Activated CD4-positive, alpha-beta T cell treated with anti-CD3 and anti-CD28 coated beads for 36 hours (primary cell): Measurements from ENCODE around the gene CDKL4. TPM values are rescaled to one million over a fixed set of nuclear protein-coding genes. Genes with fewer than 3 reads are reported as not detected.

Experiments used
- ATAC-seq: fragments of 200-7000 bp; cut with Tn5 transposase; one replicate; pipeline ENCODE4 v1.10.0; 2021; ENCODE audit warnings: mild to moderate bottlenecking, moderate library complexity
- CTCF ChIA-PET: fragments of 350-600 bp; sonication (Branson Sonifier 250); formaldehyde crosslinking; loops from one replicate; lab custom pipeline; 2021; ENCODE audit warnings: antibody characterized with exemption; lab: Charles Lee
- POLR2A ChIA-PET: fragments of 350-600 bp; sonication (Branson Sonifier 250); formaldehyde crosslinking; loops from one replicate; lab custom pipeline; 2021; ENCODE audit warnings: antibody characterized with exemption, inconsistent platforms; lab: Charles Lee
- DNase-seq: peaks from one replicate; pipeline ENCODE4 v3.0.0-alpha.2; 2020
- H3K27ac Mint-ChIP-seq: one replicate; pipeline ENCODE4 v1.8.0; 2021; ENCODE audit warnings: mixed read lengths
- H3K27me3 Mint-ChIP-seq: one replicate; pipeline ENCODE4 v1.8.0; 2021; ENCODE audit warnings: mixed read lengths
- H3K36me3 Mint-ChIP-seq: one replicate; pipeline ENCODE4 v1.8.0; 2021; ENCODE audit warnings: low read depth, mixed read lengths
- H3K4me1 Mint-ChIP-seq: one replicate; pipeline ENCODE4 v1.8.0; 2021; ENCODE audit warnings: mixed read lengths
- H3K4me3 Mint-ChIP-seq: one replicate; pipeline ENCODE4 v1.8.0; 2021; ENCODE audit warnings: mild to moderate bottlenecking, moderate library complexity, mixed read lengths
- H3K9me3 Mint-ChIP-seq: one replicate; pipeline ENCODE4 v1.8.0; 2021; ENCODE audit warnings: low read depth, mixed read lengths
- intact Hi-C, 2 experiments: fragments of 100-400 bp; cut with DNase I in 1 of 2; cut with micrococcal nuclease in 1 of 2; formaldehyde crosslinking; loops; one replicate each; pipeline versions ENCODE4 v1.14.2 to v1.15.1; 2022 to 2024; cut with DNase I, micrococcal nuclease
- total RNA-seq, 2 experiments: library from RNA; stranded (reverse); gene quantifications; one replicate each; pipeline ENCODE4 v1.2.3, GENCODE V29; 2021

Gene CDKL4
- total RNA-seq, 2 experiments from 2014 or later, result 0.16 TPM; not detected in 1

DNA sequence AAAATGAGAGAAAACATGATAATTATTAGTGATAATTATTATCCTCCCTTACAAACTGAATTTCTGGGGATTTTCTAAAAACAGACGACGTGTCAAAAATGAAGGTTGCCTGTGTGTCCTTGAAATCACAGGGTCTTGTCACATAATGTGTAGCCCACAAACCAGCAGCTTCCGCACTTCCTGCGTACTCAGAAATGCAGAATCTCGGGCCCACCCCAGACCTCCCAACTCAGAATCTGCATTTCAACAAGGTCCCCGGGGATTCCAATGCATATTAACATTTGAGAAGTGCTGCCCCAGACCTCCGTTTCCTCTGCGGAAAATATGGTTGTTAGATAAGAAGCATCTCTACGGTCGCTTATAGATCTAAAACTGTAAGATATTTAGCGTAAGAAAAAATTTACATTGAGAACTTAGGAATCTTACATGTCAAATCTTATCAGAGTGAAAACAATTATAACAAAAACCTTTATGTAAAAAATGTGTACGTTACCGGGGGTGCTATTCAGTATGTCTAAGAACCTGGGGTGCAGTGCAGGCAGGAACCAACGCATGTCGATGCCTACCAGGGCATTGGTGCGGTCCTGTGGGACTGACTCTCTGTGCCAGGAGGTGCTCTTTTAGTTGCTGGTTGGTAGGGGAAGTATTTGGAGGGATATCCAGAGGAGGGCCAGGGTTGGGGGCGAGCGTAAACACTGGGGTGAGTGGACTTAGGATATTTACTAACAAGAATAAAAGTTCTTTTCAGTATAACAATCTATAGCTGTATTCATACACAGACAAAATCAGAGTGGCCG, 15.2 kb downstream of the CDKL4 start:
- POLR2A ChIA-PET, result no interaction called here
- peak; percentile 22 for DNase-seq
- peak overlapping the region; percentile 63 for H3K27ac Mint-ChIP-seq

DNA sequence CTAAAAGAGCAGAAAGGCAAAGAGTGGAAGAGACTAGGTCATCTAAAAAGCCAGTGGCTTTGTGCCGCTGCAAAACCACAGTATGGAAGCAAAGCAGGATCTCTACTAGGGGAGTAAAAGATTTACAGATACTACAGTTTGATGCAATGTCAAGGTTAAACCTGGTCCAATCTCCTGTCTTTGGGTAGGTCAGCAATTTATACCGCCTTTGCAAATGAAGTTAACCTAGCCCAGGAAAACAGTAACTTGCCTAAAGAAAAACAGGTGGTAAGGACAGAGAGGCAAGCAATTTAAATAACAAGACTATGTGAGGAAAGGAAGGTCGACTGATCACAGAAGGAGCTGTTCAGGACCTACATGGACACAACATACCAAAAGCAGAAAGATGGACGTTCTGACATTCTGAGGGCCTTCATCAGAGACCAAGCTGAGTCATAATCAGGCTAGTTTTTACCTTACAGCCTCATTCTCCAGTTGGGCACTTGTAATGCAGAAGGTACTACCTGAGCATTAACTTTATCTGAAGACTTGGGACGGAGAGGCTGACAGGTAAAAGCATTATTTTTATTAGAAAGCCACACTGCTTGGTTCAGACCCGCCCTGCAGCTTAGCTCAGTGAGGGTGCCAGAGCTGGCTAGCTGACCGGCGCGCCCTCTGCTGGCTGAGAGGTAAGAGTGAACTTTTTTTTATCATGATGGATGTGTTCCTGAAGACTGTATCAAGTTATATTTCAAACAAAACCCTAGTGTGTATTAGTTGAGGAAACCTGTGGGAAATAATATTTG, 15.9 kb downstream of the CDKL4 start:
- H3K36me3 Mint-ChIP-seq, result no peaks in the 10 kb centered on the region
- POLR2A ChIA-PET, result no interaction called here

More for the DNA sequence above, 15.2 kb downstream of the CDKL4 start:
- no peaks in the 10 kb centered on the region for H3K9me3 Mint-ChIP-seq
- H3K27me3 Mint-ChIP-seq, result peaks cover 6% of the 10 kb centered on the region
- H3K4me3 Mint-ChIP-seq, result peak overlapping the region; percentile 49
- peaks cover 32% of the 10 kb centered on the region for H3K4me1 Mint-ChIP-seq
- CTCF ChIA-PET, result interaction anchor here (0.5 to 6.9 kb wide), 58 partner anchors 11 to 403 kb away, joined by 3 to 322 read pairs (median 4); partner anchors contain the start of gene SOS1
- intact Hi-C loops, result loop anchor here (1.0 to 10.0 kb wide), 6 partner anchors 108 to 474 kb away; partner anchors contain the start of gene SRSF7 (in 1 of the 2)
- no peaks in the 10 kb centered on the region for H3K36me3 Mint-ChIP-seq
- ATAC-seq, result peak; percentile 30

GRCh38 chr2:39225567-39225966, 18.2 kb downstream of the CDKL4 start:
- DNase-seq (no peak), ATAC-seq (no peak)
- CTCF ChIA-PET, result interaction anchor here (0.8 to 1.6 kb wide), 6 partner anchors 9 to 278 kb away, joined by 3 to 8 read pairs (median 4); no protein-coding TSS in a partner anchor
- Mint-ChIP-seq H3K27me3 (peaks cover 6% of the 10 kb centered on the region), H3K9me3 (no peaks in the 10 kb centered on the region), H3K27ac (no peak overlapping the region), H3K4me1 (peaks cover 32% of the 10 kb centered on the region), H3K36me3 (no peaks in the 10 kb centered on the region), H3K4me3 (no peak overlapping the region)
- POLR2A ChIA-PET, result no interaction called here
- intact Hi-C loops, result loop anchor here (1.0 to 10.0 kb wide), 3 partner anchors 8 to 471 kb away; partner anchors contain the start of gene SRSF7 (in 1 of the 2)

More for the DNA sequence above, 15.9 kb downstream of the CDKL4 start:
- H3K27me3 Mint-ChIP-seq, result peaks cover 6% of the 10 kb centered on the region
- intact Hi-C loops, result loop anchor here (1.0 to 10.0 kb wide), 5 partner anchors 108 to 473 kb away; partner anchors contain the start of gene SRSF7 (in 1 of the 2)
- peak overlapping the region; percentile 49 for H3K4me3 Mint-ChIP-seq
- H3K9me3 Mint-ChIP-seq, result no peaks in the 10 kb centered on the region
- H3K27ac Mint-ChIP-seq, result peak overlapping the region; percentile 40
- peak; percentile 91 for DNase-seq
- CTCF ChIA-PET, result interaction anchor here (0.5 to 6.9 kb wide), 39 partner anchors 11 to 646 kb away, joined by 3 to 322 read pairs (median 4); partner anchors contain the start of gene SOS1
- peak; percentile 83 for ATAC-seq
- H3K4me1 Mint-ChIP-seq, result peaks cover 32% of the 10 kb centered on the region

- CTCF ChIA-PET, result interaction anchor here (0.8 kb wide), 1 partner anchor 113 kb away, joined by 3 read pairs; no protein-coding TSS in a partner anchor
- POLR2A ChIA-PET, result no interaction called here
- Mint-ChIP-seq H3K36me3 (no peaks in the 10 kb centered on the region), H3K9me3 (no peaks in the 10 kb centered on the region), H3K4me1 (peaks cover 31% of the 10 kb centered on the region), H3K4me3 (no peak overlapping the region), H3K27me3 (peaks cover 6% of the 10 kb centered on the region), H3K27ac (no peak overlapping the region)
- no peak for DNase-seq
- intact Hi-C loops, result loop anchor here in 1 of 2 experiments (10.0 kb wide), 1 partner anchor 469 kb away; the partner anchor contains the start of gene SRSF7
- ATAC-seq, result no peak
Measured at GRCh38 chr2:39223909-39224308, 19.9 kb downstream of the CDKL4 start.

- ATAC-seq, result no peak
- H3K9me3 Mint-ChIP-seq, result no peaks in the 10 kb centered on the region
- no peak overlapping the region for H3K4me3 Mint-ChIP-seq
- H3K36me3 Mint-ChIP-seq, result no peaks in the 10 kb centered on the region
- POLR2A ChIA-PET, result no interaction called here
- H3K4me1 Mint-ChIP-seq, result peaks cover 37% of the 10 kb centered on the region
- H3K27me3 Mint-ChIP-seq, result peaks cover 3% of the 10 kb centered on the region
- intact Hi-C loops, result loop anchor here in 1 of 2 experiments (10.0 kb wide), 1 partner anchor 467 kb away; the partner anchor contains the start of gene SRSF7
- H3K27ac Mint-ChIP-seq, result no peak overlapping the region
- CTCF ChIA-PET, result no interaction called here
- DNase-seq, result no peak
Measured at GRCh38 chr2:39221459-39221858, 22.3 kb downstream of the CDKL4 start.

DNA sequence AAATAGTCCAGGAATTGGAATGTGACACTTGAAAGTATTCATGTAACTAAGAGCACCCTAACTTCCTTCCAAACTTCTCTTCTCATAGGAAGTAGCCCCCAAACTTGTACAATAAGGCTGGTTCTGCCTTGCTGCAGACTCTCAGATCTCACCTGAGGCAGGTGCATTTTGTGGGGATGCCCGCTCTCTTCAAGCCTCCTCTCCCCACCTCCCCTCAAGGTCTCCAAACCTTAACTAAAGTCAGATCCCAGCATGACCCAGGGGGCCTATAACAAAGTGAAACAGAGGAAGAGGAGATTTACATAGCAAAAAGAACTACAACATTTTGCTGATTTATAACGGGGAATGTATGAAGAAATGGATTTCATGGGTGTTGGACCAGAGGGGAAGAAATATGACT, 23.6 kb downstream of the CDKL4 start:
- ATAC-seq (no peak), DNase-seq (no peak)
- peak overlapping the region; percentile 10 for H3K27ac Mint-ChIP-seq
- H3K9me3 Mint-ChIP-seq, result no peaks in the 10 kb centered on the region
- ChIA-PET CTCF (no interaction called here), POLR2A (no interaction called here)
- peaks cover 2% of the 10 kb centered on the region for H3K27me3 Mint-ChIP-seq
- intact Hi-C loops, result loop anchor here in 1 of 2 experiments (10.0 kb wide), 1 partner anchor 465 kb away; the partner anchor contains the start of gene SRSF7
- no peak overlapping the region for H3K4me3 Mint-ChIP-seq
- H3K36me3 Mint-ChIP-seq, result no peaks in the 10 kb centered on the region
- peaks cover 40% of the 10 kb centered on the region for H3K4me1 Mint-ChIP-seq

DNA sequence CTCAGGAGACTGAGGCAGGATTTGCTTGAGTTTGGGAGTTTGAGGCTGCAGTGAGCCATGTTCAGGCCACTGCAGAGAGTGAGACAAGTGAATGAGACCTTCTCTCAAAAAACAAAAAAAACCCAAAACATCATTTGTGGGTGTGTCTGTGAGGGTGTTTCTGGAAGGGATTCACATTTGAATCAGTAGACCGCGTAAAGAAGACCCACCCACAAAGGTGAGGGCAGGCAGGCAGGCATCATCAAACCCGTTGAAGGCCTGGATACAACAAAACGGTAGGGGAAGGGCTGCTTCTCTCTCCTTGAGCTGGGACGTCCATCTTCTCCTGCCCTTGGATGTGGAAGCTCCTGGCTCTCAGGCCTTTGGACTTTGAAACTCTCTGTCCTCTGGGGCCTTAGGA, 25.4 kb downstream of the CDKL4 start:
- ATAC-seq (no peak), DNase-seq (peak; percentile 27)
- peaks cover 40% of the 10 kb centered on the region for H3K4me1 Mint-ChIP-seq

GRCh38 chr2:39217192-39217550, 26.6 kb downstream of the CDKL4 start:
- Mint-ChIP-seq H3K4me1 (peaks cover 40% of the 10 kb centered on the region), H3K9me3 (no peaks in the 10 kb centered on the region), H3K4me3 (peak overlapping the region; percentile 45), H3K27me3 (no peaks in the 10 kb centered on the region), H3K27ac (peak overlapping the region; percentile 88), H3K36me3 (no peaks in the 10 kb centered on the region)
- no peak for DNase-seq
- ChIA-PET CTCF (interaction anchor here (0.6 to 4.6 kb wide), 4 partner anchors 12 to 155 kb away, joined by 3 to 32 read pairs (median 4); partner anchors contain the start of gene SOS1), POLR2A (interaction anchor here (0.6 to 1.8 kb wide), 2 partner anchors 93 to 112 kb away, joined by 5 read pairs; no protein-coding TSS in a partner anchor)
- peak; percentile 94 for ATAC-seq
- intact Hi-C loops, result loop anchor here (1.0 to 2.0 kb wide), 6 partner anchors 8 to 275 kb away; no protein-coding TSS in a partner anchor

More for the DNA sequence above, 25.4 kb downstream of the CDKL4 start:
- Mint-ChIP-seq H3K27ac (peak overlapping the region; percentile 53), H3K36me3 (no peaks in the 10 kb centered on the region), H3K4me3 (no peak overlapping the region), H3K27me3 (no peaks in the 10 kb centered on the region), H3K9me3 (no peaks in the 10 kb centered on the region)
- ChIA-PET CTCF (interaction anchor here (0.5 to 4.6 kb wide), 5 partner anchors 10 to 173 kb away, joined by 3 to 32 read pairs (median 3); no protein-coding TSS in a partner anchor), POLR2A (interaction anchor here (0.7 kb wide), 1 partner anchor 97 kb away, joined by 3 read pairs; the partner anchor contains the start of gene SOS1)
- intact Hi-C loops, result no loop called here

GRCh38 chr2:39216346-39217191, 27.2 kb downstream of the CDKL4 start:
- ChIA-PET CTCF (interaction anchor here (2.2 to 4.6 kb wide), 2 partner anchors 12 to 96 kb away, joined by 5 to 32 read pairs; partner anchors contain the start of gene SOS1), POLR2A (interaction anchor here (1.8 kb wide), 1 partner anchor 92 kb away, joined by 5 read pairs; no protein-coding TSS in a partner anchor)
- no peaks in the 10 kb centered on the region for H3K36me3 Mint-ChIP-seq
- intact Hi-C loops, result loop anchor here (1.0 to 2.0 kb wide), 6 partner anchors 9 to 276 kb away; no protein-coding TSS in a partner anchor
- H3K27ac Mint-ChIP-seq, result peak overlapping the region; percentile 88
- H3K4me3 Mint-ChIP-seq, result peak overlapping the region; percentile 45
- peak; percentile 70 for ATAC-seq
- H3K27me3 Mint-ChIP-seq, result no peaks in the 10 kb centered on the region
- peak; percentile 76 for DNase-seq
- H3K9me3 Mint-ChIP-seq, result no peaks in the 10 kb centered on the region
- peaks cover 44% of the 10 kb centered on the region for H3K4me1 Mint-ChIP-seq

GRCh38 chr2:39215545-39215944, 28.2 kb downstream of the CDKL4 start:
- no peaks in the 10 kb centered on the region for H3K36me3 Mint-ChIP-seq
- intact Hi-C loops, result no loop called here
- DNase-seq (no peak), ATAC-seq (peak; percentile 30)
- no peaks in the 10 kb centered on the region for H3K27me3 Mint-ChIP-seq
- ChIA-PET POLR2A (no interaction called here), CTCF (interaction anchor here (0.6 to 4.6 kb wide), 3 partner anchors 13 to 27 kb away, joined by 3 to 32 read pairs (median 3); no protein-coding TSS in a partner anchor)
- H3K4me3 Mint-ChIP-seq, result no peak overlapping the region
- H3K4me1 Mint-ChIP-seq, result peaks cover 46% of the 10 kb centered on the region
- peak overlapping the region; percentile 88 for H3K27ac Mint-ChIP-seq
- no peaks in the 10 kb centered on the region for H3K9me3 Mint-ChIP-seq
